GM23248 (cell line): ENCODE results near the gene POLR2J3.
"Not testable (repeated sequence)": the region's sequence is repeated elsewhere in the genome, so short reads cannot be mapped to it uniquely, and the experiment has no call there.

Source experiments
- EZH2 ChIP-seq: fragments of 200-600 bp; sonication (generic); IDR thresholded peaks from 2 replicates; pipeline ENCODE4 v1.6.1; 2018; ENCODE audit warnings: antibody characterized with exemption, mild to moderate bottlenecking; ENCODE audit not compliant: insufficient read depth, poor library complexity, severe bottlenecking
- EZH2phosphoT487 ChIP-seq: fragments of 200-600 bp; sonication (generic); IDR thresholded peaks from 2 replicates; pipeline ENCODE4 v1.6.1; 2018; ENCODE audit warnings: antibody characterized with exemption, moderate library complexity, mild to moderate bottlenecking, low read depth; ENCODE audit not compliant: insufficient read depth

GRCh38 chr7:102610441-102610840, 38.1 kb upstream of the POLR2J3 start:
- TF ChIP-seq EZH2phosphoT487, EZH2: not testable (repeated sequence)
